HL-60 (cell line): Measurements from ENCODE around the gene NTN1.

Experiments
- POLR2AphosphoS5 ChIP-seq: IDR thresholded peaks from 2 replicates; pipeline ENCODE4 v1.6.1; 2012; ENCODE audit warnings: low read depth
- SPI1 ChIP-seq: IDR thresholded peaks from 2 replicates; pipeline ENCODE4 v1.6.1; 2012; ENCODE audit warnings: low read depth, mild to moderate bottlenecking, borderline replicate concordance
- TF ChIP-seq, protein P1 (sequence below): IDR thresholded peaks from one replicate; pipeline ENCODE4 v1.5.1; 2011; ENCODE audit warnings: low read length, control low read depth, inconsistent platforms; ENCODE audit not compliant: insufficient read depth
- TF ChIP-seq, protein P2 (sequence below): IDR thresholded peaks from 2 replicates; pipeline ENCODE4 v1.6.1; 2012; ENCODE audit warnings: low read depth; ENCODE audit not compliant: insufficient replicate concordance

DNA sequence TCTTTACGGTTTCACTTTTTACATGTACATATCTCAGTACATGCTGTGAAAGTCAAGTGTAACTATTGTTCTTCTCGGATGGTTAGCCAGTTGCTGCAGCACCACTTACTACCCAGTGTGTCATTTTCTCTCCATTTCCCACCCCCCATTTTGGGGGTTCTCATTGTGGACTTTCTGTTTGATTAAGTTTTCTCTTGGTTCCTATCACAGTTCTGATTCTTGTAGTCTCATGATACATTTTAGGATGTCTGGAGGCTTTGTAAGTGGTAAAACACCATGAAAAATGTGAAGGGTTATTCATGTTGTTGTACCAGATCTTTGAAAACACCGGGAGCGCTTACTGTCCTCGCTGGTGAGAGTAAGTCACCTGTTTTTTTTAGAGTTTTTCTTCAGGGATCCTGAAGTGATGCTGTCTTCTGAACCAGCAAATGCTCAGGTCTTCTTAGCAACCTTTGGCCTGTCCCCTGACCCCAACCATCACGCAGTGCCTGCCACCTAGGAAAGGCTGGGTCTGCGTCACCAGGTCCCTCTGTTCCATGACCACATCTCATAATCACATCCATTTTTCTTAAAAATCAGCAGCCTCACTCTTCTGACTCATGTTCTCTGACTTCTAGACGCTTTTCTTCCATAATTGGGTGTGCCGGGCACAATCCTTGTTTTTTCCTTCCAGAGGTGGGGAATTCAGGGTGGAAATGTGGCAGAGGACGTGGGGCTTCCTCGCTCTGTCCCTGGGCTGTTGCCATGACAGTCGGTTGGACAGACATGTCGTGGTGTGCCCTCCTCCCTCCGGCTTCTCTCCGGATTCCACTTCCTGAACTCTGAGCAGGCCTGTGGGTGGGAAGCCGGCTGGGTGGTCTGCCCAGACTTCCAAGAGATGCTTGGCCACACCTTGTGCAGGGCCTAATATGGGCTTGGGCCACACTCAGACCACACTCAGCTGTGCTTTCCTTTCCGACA lies 102.6 kb downstream of the NTN1 start:
- TF ChIP-seq POLR2AphosphoS5 (no peak), SPI1 (no peak)
- TF ChIP-seq, protein P1, sequence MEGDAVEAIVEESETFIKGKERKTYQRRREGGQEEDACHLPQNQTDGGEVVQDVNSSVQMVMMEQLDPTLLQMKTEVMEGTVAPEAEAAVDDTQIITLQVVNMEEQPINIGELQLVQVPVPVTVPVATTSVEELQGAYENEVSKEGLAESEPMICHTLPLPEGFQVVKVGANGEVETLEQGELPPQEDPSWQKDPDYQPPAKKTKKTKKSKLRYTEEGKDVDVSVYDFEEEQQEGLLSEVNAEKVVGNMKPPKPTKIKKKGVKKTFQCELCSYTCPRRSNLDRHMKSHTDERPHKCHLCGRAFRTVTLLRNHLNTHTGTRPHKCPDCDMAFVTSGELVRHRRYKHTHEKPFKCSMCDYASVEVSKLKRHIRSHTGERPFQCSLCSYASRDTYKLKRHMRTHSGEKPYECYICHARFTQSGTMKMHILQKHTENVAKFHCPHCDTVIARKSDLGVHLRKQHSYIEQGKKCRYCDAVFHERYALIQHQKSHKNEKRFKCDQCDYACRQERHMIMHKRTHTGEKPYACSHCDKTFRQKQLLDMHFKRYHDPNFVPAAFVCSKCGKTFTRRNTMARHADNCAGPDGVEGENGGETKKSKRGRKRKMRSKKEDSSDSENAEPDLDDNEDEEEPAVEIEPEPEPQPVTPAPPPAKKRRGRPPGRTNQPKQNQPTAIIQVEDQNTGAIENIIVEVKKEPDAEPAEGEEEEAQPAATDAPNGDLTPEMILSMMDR = no peak
- TF ChIP-seq, protein P2, sequence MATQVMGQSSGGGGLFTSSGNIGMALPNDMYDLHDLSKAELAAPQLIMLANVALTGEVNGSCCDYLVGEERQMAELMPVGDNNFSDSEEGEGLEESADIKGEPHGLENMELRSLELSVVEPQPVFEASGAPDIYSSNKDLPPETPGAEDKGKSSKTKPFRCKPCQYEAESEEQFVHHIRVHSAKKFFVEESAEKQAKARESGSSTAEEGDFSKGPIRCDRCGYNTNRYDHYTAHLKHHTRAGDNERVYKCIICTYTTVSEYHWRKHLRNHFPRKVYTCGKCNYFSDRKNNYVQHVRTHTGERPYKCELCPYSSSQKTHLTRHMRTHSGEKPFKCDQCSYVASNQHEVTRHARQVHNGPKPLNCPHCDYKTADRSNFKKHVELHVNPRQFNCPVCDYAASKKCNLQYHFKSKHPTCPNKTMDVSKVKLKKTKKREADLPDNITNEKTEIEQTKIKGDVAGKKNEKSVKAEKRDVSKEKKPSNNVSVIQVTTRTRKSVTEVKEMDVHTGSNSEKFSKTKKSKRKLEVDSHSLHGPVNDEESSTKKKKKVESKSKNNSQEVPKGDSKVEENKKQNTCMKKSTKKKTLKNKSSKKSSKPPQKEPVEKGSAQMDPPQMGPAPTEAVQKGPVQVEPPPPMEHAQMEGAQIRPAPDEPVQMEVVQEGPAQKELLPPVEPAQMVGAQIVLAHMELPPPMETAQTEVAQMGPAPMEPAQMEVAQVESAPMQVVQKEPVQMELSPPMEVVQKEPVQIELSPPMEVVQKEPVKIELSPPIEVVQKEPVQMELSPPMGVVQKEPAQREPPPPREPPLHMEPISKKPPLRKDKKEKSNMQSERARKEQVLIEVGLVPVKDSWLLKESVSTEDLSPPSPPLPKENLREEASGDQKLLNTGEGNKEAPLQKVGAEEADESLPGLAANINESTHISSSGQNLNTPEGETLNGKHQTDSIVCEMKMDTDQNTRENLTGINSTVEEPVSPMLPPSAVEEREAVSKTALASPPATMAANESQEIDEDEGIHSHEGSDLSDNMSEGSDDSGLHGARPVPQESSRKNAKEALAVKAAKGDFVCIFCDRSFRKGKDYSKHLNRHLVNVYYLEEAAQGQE = no peak
